ENCODE measurements around the gene ISCA2.
"Not testable (repeated sequence)": the region's sequence is repeated elsewhere in the genome, so short reads cannot be mapped to it uniquely, and the experiment has no call there.

ISCA2 gene

DNA sequence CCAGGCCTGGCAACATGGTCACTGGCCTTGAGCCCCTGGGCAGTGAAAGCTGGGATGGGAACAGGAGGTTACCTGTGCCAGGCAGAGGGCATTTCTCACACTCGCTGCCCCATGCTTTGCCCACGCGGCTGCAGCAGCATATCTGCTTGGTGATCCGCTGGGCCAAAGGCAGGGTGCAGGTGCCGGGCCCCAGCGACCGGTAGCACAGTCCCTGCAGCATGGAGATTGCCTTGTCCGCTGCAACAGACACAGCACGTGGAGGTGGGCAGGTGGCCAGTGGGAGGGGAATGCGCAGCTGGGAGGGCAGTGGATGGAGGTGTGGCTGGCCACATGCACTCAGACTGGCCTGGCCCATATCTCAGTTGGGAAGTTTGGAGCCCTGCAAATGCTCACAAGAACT lies 35.3 kb downstream of the ISCA2 start:
- DNase-seq (ENCODE audit: low spot score), result no peak

DNA sequence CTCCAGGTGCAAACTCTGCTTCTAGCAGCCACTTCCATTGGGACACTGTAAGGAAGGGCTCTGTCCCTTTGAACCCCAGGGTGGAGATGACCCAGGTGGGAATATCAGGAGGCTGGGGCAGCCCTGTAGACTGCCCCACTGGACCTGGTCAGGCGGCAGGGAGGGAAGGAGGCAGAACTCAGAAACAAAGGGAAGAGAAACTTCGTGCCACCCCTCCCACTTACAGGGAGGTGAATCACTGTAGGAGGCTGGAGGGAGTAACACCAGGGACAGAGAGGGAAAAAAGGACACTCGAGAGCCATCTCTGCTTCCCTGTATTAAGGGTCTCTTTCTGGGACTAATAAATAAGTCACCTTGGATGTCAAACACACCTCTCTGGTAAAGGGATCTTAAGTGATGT lies 37.4 kb downstream of the ISCA2 start:
- DNase-seq (ENCODE audit: low spot score), result no peak

- DNase-seq (ENCODE audit: low spot score), result no peak
These were observed 37.9 kb downstream of the ISCA2 start for GRCh38 chr14:74531467-74531866.

- no peak for DNase-seq (ENCODE audit: low spot score)
These were observed 38.7 kb downstream of the ISCA2 start for GRCh38 chr14:74532246-74532645.

DNA sequence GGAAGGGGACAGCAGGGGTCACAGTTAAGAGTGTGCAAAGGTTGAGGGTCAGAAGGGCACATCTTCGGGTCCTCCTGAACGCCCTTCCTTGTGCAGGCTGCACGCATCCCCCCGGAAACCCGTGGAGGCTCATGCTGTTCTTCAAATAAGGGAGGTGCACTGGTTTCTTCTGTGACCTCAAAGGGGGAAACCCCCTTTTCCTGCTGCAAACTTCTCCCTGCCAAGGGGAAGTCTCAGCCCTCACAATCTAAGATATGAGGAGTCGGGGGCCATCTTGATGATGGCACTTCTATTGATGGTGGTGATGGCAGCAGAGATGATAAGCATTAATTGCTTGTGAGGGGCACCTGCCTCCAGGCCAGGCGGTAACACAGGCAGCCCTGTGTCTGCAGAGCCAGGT lies 40.0 kb downstream of the ISCA2 start:
- DNase-seq (ENCODE audit: low spot score), result no peak

GRCh38 chr14:74535756-74536325 lies 42.3 kb downstream of the ISCA2 start:
- DNase-seq (ENCODE audit: low spot score), result no peak

DNA sequence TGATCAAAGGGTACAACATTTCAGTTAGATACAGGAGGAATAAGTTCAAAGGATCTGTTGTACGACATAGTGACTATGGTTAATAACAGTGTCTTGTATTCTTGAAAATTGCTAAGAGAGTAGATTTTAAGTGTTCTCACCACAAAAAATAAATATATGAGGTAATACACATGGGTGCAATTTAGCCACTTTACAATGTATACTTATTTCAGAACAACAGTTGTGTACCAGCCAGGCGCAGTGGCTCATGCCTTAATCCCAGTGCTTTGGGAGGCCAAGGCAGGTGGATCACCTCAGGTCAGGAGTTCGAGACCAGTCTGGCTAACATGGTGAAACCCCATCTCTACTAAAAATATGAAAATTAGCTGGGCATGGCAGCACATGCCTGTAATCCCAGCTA lies 42.8 kb downstream of the ISCA2 start:
- DNase-seq (ENCODE audit: low spot score), result not testable (repeated sequence)

GRCh38 chr14:74538411-74539391 lies 45.1 kb downstream of the ISCA2 start:
- DNase-seq (ENCODE audit: low spot score), result no peak

GRCh38 chr14:74539503-74539902 lies 45.9 kb downstream of the ISCA2 start:
- DNase-seq (ENCODE audit: low spot score), result no peak

DNA sequence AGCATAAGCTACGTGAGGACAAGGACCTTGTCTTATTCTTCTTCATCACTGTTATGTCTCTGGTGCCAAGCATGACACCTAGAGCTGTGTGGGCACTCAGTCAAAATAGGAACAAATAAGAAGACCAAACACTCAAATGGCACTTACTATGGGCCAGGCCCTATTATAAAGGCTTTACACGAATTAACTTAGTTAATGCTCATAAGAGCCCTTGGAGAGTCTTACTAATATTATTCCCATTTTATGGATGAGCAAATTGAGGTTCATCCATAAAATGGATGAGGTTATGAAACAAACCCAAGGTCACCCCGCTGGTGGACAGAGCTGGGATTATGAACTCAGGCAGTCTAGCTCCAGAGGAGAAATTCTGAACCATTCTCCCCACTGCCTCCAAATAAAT lies 47.7 kb downstream of the ISCA2 start:
- no peak for DNase-seq (ENCODE audit: low spot score)

- no peak for DNase-seq (ENCODE audit: low spot score)
These were observed 48.6 kb downstream of the ISCA2 start for GRCh38 chr14:74542056-74542685.

GRCh38 chr14:74543771-74544438 lies 50.3 kb downstream of the ISCA2 start:
- DNase-seq (ENCODE audit: low spot score), result no peak

- DNase-seq (ENCODE audit: low spot score), result no peak
These were observed 51.8 kb downstream of the ISCA2 start for GRCh38 chr14:74545386-74545785.

- no peak for DNase-seq (ENCODE audit: low spot score)
These were observed 52.9 kb downstream of the ISCA2 start for GRCh38 chr14:74546416-74546815.
